HEK293T (cell line): ENCODE results near the gene DDI2.

ENCODE experiments used
- CTCF ChIA-PET: fragments of 350-600 bp; formaldehyde crosslinking; extraction: SDS; loops from one replicate; lab custom pipeline; 2021; ENCODE audit warnings: antibody characterized with exemption, inconsistent platforms; lab: Yijun Ruan, JAX
- POLR2A ChIA-PET: fragments of 350-600 bp; formaldehyde crosslinking; extraction: SDS; loops from one replicate; lab custom pipeline; 2020; ENCODE audit warnings: antibody characterized with exemption, inconsistent platforms; lab: Yijun Ruan, JAX
- DNase-seq: peaks from one replicate; pipeline ENCODE4 v3.0.0; 2012; ENCODE audit warnings: mixed read lengths; ENCODE audit errors: extremely low spot score
- ARNT ChIP-seq: fragments of 450-650 bp; IDR thresholded peaks from 2 replicates; pipeline ENCODE4 v1.6.1; 2017; ENCODE audit warnings: mild to moderate bottlenecking
- BHLHE40 ChIP-seq: fragments of 450-650 bp; IDR thresholded peaks from 2 replicates; pipeline ENCODE4 v1.6.1; 2016; ENCODE audit warnings: mild to moderate bottlenecking, moderate library complexity, borderline replicate concordance
- CTBP1 ChIP-seq: fragments of 450-650 bp; IDR thresholded peaks from 2 replicates; pipeline ENCODE4 v1.6.1; 2016; ENCODE audit warnings: borderline replicate concordance
- ELF4 ChIP-seq: fragments of 450-650 bp; IDR thresholded peaks from 2 replicates; pipeline ENCODE4 v1.6.1; 2017; ENCODE audit warnings: antibody characterized with exemption
- FOXA1 ChIP-seq: fragments of 450-650 bp; IDR thresholded peaks from 2 replicates; pipeline ENCODE4 v1.6.1; 2016; ENCODE audit warnings: mild to moderate bottlenecking
- FOXK2 ChIP-seq: fragments of 450-650 bp; IDR thresholded peaks from 2 replicates; pipeline ENCODE4 v1.6.1; 2016; ENCODE audit warnings: mild to moderate bottlenecking
- FOXM1 ChIP-seq: fragments of 450-650 bp; IDR thresholded peaks from 2 replicates; pipeline ENCODE4 v1.6.1; 2017; ENCODE audit warnings: mild to moderate bottlenecking, borderline replicate concordance
- HDGF ChIP-seq: fragments of 450-650 bp; IDR thresholded peaks from 2 replicates; pipeline ENCODE4 v1.6.1; 2017; ENCODE audit warnings: antibody characterized with exemption, borderline replicate concordance
- L3MBTL2 ChIP-seq: fragments of 450-650 bp; conservative IDR thresholded peaks from 2 replicates; pipeline ENCODE4 v1.6.1; 2016; ENCODE audit warnings: mild to moderate bottlenecking
- LEF1 ChIP-seq: fragments of 450-650 bp; IDR thresholded peaks from 2 replicates; pipeline ENCODE4 v1.6.1; 2017; ENCODE audit warnings: mild to moderate bottlenecking, borderline replicate concordance
- NFRKB ChIP-seq: fragments of 450-650 bp; IDR thresholded peaks from 2 replicates; pipeline ENCODE4 v1.6.1; 2016; ENCODE audit warnings: mild to moderate bottlenecking, moderate library complexity
- PKNOX1 ChIP-seq: fragments of 450-650 bp; IDR thresholded peaks from 2 replicates; pipeline ENCODE4 v1.6.1; 2016
- SP1 ChIP-seq: fragments of 450-650 bp; IDR thresholded peaks from 2 replicates; pipeline ENCODE4 v1.6.1; 2017
- SUZ12 ChIP-seq: fragments of 450-650 bp; IDR thresholded peaks from 2 replicates; pipeline ENCODE4 v1.6.1; 2016; ENCODE audit warnings: mild to moderate bottlenecking
- TARDBP ChIP-seq: fragments of 450-650 bp; IDR thresholded peaks from 2 replicates; pipeline ENCODE4 v1.6.1; 2016
- ZNF384 ChIP-seq: fragments of 450-650 bp; IDR thresholded peaks from 2 replicates; pipeline ENCODE4 v1.6.1; 2016

The DDI2 gene

GRCh38 chr1:15621975-15622374 lies 4.7 kb downstream of the DDI2 start:
- DNase-seq, result no peak
- no peak for TF ChIP-seq FOXK2
- CTCF ChIA-PET, result no interaction called here
- POLR2A ChIA-PET, result interaction anchor here (0.7 kb wide), 1 partner anchor 59 kb away, joined by 3 read pairs; no protein-coding TSS in a partner anchor

DNA sequence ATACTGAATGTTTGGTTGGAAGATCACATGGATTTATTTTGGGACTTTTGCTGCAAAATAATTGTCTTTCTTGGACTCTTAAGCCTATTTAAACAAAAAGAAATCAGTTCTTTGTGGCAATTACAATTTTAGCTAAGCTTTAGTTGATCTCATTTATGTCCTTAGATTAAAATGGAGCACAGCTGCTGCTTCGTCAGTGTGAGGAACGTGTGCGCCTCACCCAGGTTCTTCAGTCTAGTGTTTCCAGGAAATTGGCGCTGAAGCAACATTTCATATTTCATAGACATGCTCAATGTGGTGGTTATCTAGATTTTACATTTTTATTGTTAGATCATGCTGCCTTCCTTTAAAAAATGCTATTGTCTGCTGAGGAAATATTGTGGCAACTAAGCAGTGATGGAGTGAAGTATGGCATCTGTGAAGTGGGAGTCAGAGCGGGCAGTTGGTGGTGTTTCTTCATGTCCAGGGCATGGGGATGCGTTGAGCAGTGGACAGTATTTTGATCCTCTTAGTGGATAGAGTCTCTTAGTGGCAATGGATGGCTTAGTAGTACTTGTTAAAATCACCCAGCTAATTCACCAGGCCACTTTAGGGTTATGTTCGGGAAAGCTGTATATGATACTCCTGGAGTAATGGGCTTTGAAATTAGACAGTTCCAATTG lies 5.6 kb downstream of the DDI2 start:
- TF ChIP-seq L3MBTL2 (no peak), ZNF384 (no peak), SP1 (no peak), BHLHE40 (no peak), ELF4 (no peak)
- POLR2A ChIA-PET, result interaction anchor here (0.7 kb wide), 1 partner anchor 58 kb away, joined by 3 read pairs; no protein-coding TSS in a partner anchor
- CTCF ChIA-PET, result no interaction called here
- no peak for DNase-seq

DNA sequence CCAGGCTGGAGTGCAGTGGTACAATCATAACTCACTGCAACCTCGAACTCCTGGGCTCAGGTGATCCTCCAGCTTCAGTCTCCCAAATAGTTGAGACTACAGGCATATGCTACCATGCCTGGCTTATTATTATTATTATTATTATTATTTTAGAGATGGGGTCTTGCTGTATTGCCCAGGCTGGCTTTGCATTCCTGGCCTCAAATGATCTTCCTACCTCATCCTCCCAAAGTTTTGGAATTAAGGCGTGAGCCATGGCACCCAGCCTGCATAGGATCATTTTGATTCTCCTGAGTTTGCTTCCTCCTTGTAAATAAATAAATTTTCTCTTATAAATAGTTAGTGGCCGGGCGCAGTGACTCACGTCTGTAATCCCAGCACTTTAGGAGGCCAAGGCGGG lies 6.2 kb downstream of the DDI2 start:
- CTCF ChIA-PET, result no interaction called here
- DNase-seq, result no peak
- TF ChIP-seq FOXM1 (no peak), BHLHE40 (no peak), ELF4 (no peak)
- POLR2A ChIA-PET, result no interaction called here

- DNase-seq, result no peak
- ChIA-PET CTCF (interaction anchor here (0.7 kb wide), 1 partner anchor 619 kb away, joined by 3 read pairs; no protein-coding TSS in a partner anchor), POLR2A (no interaction called here)
- no peak for TF ChIP-seq ZNF384
These were observed 7.0 kb downstream of the DDI2 start for GRCh38 chr1:15624133-15624714.

DNA sequence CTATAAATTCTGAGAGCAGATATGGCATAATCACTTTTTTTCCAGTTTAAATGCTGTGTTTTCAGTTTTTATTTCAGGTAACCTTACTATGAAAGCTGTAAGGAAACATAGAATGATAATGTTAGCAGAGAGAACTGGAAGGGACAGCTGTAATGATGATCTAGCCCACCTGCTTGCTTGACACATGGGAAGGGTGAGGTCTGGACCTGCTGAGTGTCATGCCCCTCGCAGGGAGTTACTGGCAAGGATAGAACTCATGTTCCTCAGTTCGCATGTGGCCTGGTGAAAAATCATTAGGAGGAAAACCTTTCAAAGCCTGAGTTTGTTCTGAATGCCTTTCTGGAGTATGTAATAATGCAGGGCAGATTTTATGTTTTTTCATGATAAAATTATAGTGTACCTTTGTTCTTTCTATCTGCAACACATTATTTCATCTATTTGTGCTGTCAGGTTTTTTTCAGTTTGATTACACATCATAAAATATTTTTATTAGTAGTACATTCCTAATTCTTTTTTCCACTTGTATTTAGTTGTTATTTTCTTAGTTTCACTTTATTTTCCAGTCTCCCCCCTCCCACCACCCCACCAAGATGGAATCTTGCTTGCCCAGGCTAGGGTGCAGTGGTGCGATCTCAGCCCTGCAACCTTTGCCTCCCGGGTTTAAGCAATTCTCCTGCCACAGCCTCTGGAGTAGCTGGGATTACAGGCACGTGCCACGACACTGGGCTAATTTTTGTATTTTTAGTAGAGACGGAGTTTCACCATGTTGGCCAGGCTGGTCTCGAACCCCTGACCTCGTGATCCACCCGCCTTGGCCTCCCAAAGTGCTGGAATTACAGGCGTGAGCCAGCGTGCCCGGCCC lies 8.0 kb downstream of the DDI2 start:
- POLR2A ChIA-PET, result no interaction called here
- CTCF ChIA-PET, result no interaction called here
- TF ChIP-seq HDGF, result no peak
- no peak for TF ChIP-seq ARNT
- no peak for TF ChIP-seq LEF1
- TF ChIP-seq NFRKB, result no peak
- TF ChIP-seq PKNOX1, result no peak
- no peak for TF ChIP-seq SP1
- no peak for TF ChIP-seq BHLHE40
- TF ChIP-seq ZNF384, result no peak
- no peak for TF ChIP-seq CTBP1
- no peak for TF ChIP-seq FOXM1
- no peak for TF ChIP-seq FOXA1
- TF ChIP-seq ELF4, result no peak
- no peak for TF ChIP-seq FOXK2
- no peak for TF ChIP-seq SUZ12
- no peak for TF ChIP-seq L3MBTL2
- TF ChIP-seq TARDBP, result no peak
- DNase-seq, result no peak

GRCh38 chr1:15626269-15626950 lies 9.2 kb downstream of the DDI2 start:
- no peak for DNase-seq
- ChIA-PET POLR2A (interaction anchor here (1.0 kb wide), 1 partner anchor 8 kb away, joined by 4 read pairs; the partner anchor contains the start of gene DDI2), CTCF (no interaction called here)
- no peak for TF ChIP-seq SP1

- TF ChIP-seq FOXK2 (no peak), ARNT (no peak), SUZ12 (no peak), PKNOX1 (no peak), TARDBP (no peak), FOXM1 (no peak), NFRKB (no peak), CTBP1 (no peak), HDGF (no peak), FOXA1 (no peak), ELF4 (no peak), L3MBTL2 (no peak), BHLHE40 (no peak), ZNF384 (no peak), LEF1 (no peak), SP1 (no peak)
- ChIA-PET POLR2A (interaction anchor here (1.0 kb wide), 1 partner anchor 9 kb away, joined by 4 read pairs; the partner anchor contains the start of gene DDI2), CTCF (no interaction called here)
- DNase-seq, result no peak
These were observed 10.2 kb downstream of the DDI2 start for GRCh38 chr1:15627343-15627988.
